ENCODE measurements around the gene SH3BP4.

The SH3BP4 gene

DNA sequence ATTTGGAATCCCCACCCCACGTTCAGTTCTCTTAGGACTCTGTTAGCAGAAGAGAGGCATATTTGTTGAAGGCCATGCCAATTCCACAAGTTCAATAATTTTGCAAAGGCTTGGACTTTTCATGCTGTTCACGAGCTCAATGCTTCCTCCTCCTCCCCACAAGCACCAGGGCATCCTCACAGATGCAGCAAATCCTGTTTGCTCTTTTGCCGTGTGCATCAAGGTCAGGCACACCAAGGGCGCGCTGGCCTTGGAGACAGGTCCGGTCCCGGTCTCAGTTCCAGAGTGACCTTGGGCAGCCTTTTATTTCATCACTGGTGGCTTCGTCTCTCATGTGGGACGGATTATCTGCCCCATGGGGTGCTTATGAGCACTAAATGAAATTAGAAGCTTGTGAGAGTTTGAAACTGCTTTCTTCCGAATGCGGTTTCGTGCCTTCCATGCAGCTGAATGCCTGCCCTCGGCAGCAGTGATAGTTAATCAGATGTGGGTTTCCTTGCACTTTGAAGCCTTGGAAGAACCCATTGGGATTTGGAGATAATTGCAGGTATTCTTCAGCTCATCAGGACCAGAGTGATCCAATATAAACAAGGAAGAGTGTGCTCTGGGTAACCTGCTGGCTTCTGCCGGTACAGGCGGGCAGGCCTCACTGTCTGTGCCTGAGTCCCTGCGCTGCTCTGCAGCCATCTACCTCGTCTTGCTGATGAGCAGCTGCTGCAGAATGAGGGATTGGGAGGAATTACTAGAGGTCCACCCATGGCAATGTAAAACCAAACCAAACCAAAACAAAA, 140.8 kb downstream of the SH3BP4 start:
- no peak for FAIRE-seq

- peak; percentile 40 for FAIRE-seq
These were observed 142.6 kb downstream of the SH3BP4 start for GRCh38 chr2:235094457-235094856.

GRCh38 chr2:235095569-235095968, 143.8 kb downstream of the SH3BP4 start:
- no peak for FAIRE-seq

GRCh38 chr2:235096447-235096846, 144.6 kb downstream of the SH3BP4 start:
- FAIRE-seq: no peak

DNA sequence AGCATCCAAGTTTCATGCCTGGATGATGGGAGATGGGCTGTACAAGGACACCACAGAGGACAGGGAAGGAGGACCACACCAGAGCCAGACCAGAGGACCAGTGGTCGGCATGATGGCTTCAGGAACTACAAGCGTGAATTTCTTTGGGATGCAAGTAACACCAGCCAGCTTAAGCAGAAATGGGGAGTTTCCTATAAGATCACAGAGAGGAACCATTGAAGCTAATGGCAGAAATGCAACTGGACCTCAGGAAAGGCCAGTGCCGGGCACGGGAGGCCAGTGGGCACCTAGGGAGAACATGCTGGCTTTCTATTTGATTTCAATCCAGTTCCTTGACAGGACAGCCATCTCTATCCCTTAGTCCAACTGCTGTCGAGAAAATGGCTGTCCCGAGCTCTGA, 145.4 kb downstream of the SH3BP4 start:
- no peak for FAIRE-seq

DNA sequence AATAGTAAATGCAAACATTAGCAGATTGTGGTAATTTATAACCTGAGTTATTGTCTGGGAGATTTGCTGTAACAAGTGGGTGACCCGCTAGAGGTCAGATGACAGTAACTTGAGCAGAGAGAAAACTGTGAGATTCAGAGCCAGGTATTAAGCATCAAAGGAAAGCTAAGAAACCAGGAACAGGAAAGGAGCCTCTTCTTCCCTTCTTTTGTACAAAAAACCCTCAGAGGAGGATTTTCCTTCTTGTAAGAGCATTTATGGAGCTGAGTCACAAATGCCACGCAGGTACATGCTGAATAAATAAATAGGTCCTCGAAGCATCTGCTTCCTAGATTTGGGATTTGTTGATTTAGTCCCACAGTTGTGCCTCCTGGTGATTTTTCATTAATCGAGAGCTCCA, 146.5 kb downstream of the SH3BP4 start:
- no peak for FAIRE-seq

GRCh38 chr2:235098736-235099494, 147.1 kb downstream of the SH3BP4 start:
- no peak for FAIRE-seq

DNA sequence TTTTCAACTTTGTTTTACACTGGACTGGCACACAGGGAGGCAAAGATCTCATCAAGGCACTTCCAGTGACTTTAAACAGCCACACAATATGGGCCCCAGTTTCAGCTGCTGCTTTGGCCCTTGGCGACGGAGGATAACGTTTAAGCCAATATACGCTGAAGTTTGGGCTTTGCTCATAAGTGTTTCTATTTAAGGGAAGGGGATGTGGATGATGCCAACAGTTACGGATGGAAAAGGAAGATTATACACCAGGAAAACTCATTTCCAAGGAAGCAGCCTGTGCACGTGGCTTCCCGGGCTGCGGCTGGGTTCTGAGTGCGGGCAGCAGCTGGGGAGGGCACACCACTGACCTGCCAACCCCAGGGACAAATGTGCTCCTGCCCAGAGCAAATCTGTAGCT, 151.1 kb downstream of the SH3BP4 start:
- no peak for FAIRE-seq
